Measurements from ENCODE around the gene VEGFB.

DNA sequence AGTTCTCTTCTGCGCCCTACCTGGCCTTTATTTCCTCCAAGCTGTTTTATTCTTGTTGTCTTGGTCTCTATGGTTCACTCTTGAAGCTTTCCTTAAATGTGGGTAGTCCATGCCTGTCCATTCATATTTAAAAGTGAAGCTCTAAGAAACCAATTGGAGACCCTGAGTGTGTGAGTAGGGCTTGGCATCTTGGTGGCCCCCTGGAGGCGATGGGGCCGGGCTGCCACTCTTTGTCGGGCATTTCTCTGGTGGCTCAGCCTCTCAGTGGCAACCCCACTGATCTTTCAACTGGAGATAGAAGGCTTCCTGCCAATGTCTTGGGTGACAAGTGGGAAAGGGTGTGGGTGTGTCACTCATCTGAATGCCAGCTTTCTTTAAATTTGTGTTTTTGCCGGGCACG is 17.5 kb upstream of the VEGFB start:
- TF ChIP-seq, protein P1, sequence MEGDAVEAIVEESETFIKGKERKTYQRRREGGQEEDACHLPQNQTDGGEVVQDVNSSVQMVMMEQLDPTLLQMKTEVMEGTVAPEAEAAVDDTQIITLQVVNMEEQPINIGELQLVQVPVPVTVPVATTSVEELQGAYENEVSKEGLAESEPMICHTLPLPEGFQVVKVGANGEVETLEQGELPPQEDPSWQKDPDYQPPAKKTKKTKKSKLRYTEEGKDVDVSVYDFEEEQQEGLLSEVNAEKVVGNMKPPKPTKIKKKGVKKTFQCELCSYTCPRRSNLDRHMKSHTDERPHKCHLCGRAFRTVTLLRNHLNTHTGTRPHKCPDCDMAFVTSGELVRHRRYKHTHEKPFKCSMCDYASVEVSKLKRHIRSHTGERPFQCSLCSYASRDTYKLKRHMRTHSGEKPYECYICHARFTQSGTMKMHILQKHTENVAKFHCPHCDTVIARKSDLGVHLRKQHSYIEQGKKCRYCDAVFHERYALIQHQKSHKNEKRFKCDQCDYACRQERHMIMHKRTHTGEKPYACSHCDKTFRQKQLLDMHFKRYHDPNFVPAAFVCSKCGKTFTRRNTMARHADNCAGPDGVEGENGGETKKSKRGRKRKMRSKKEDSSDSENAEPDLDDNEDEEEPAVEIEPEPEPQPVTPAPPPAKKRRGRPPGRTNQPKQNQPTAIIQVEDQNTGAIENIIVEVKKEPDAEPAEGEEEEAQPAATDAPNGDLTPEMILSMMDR (IDR thresholded peaks at IDR 0.05): no peak
- no peak for TF ChIP-seq POLR2A (IDR thresholded peaks at IDR 0.05)

All from uterus (tissue), 2 donors.